Thymus (tissue), 11 donors: Measurements from ENCODE around the gene RAB21. TPM values are rescaled to one million over a fixed set of nuclear protein-coding genes. Genes with fewer than 3 reads are reported as not detected.

ENCODE experiments used
- DNase-seq, 9 donors: peaks; one replicate each; pipeline ENCODE4 v3.0.0-alpha.2; 2013; ENCODE audit warnings: low spot score in 9 of 9, low read depth in 6 of 9, missing footprints in 1 of 9
- H3K27ac ChIP-seq, 2 donors: one replicate each; pipeline ENCODE4 v1.5.1; 2013; ENCODE audit warnings: control low read depth in 1 of 2, low read depth in 1 of 2, low read length in 1 of 2, mild to moderate bottlenecking in 1 of 2, moderate library complexity in 1 of 2
- H3K27me3 ChIP-seq, 2 donors: one replicate each; pipeline ENCODE4 v1.5.1; 2013; ENCODE audit warnings: low read length in 1 of 2; ENCODE audit not compliant: control insufficient read depth in 2 of 2, insufficient read depth in 1 of 2
- H3K36me3 ChIP-seq, 2 donors: one replicate each; pipeline ENCODE4 v1.5.1; 2013; ENCODE audit warnings: low read length in 1 of 2, mild to moderate bottlenecking in 1 of 2, moderate library complexity in 1 of 2; ENCODE audit not compliant: control insufficient read depth in 2 of 2, insufficient read depth in 2 of 2
- H3K4me1 ChIP-seq, 2 donors: one replicate each; pipeline ENCODE4 v1.5.1; 2013; ENCODE audit warnings: low read length in 2 of 2; ENCODE audit not compliant: control insufficient read depth in 2 of 2, insufficient read depth in 2 of 2
- H3K4me3 ChIP-seq, 2 donors: one replicate each; pipeline ENCODE4 v1.5.1; 2013; ENCODE audit warnings: low read length in 2 of 2, control low read depth in 1 of 2, mild to moderate bottlenecking in 1 of 2
- H3K9me3 ChIP-seq, 2 donors: one replicate each; pipeline ENCODE4 v1.5.1; 2013; ENCODE audit warnings: low read length in 1 of 2, mild to moderate bottlenecking in 1 of 2; ENCODE audit not compliant: control insufficient read depth in 2 of 2, insufficient read depth in 1 of 2
- WGBS: extraction: QIAGEN DNeasy Blood & Tissue Kit; methylation state at CpG from one replicate; pipeline ENCODE4 v1.1.7; 2013; 5-methylcytosine and 5-hydroxymethylcytosine counted together
- polyA plus RNA-seq: library from polyadenylated mRNA; stranded (reverse); fragments of 200-250 nt; gene quantifications from one replicate; pipeline ENCODE4 v1.2.3, GENCODE V29; 2013
- total RNA-seq: library from RNA; stranded (reverse); fragments of 120-200 nt; gene quantifications from one replicate; pipeline ENCODE4 v1.2.4, GENCODE V29; 2013
- donor health status: healthy.

The RAB21 gene
- total and polyA plus RNA-seq, 2 donors: 21.9 to 36.8 TPM

GRCh38 chr12:71725011-71725410 lies 29.7 kb upstream of the RAB21 start:
- H3K36me3 ChIP-seq: no peaks in the 10 kb centered on the region
- H3K27me3 ChIP-seq: no peaks in the 10 kb centered on the region
- H3K4me3 ChIP-seq: no peak overlapping the region
- no peak overlapping the region for H3K27ac ChIP-seq
- H3K4me1 ChIP-seq: no peaks in the 10 kb centered on the region
- 93% methylated on average over 3 of the region's 3 CpGs for WGBS
- H3K9me3 ChIP-seq: no peaks in the 10 kb centered on the region
- DNase-seq: no peak

GRCh38 chr12:71726548-71726947 lies 28.1 kb upstream of the RAB21 start:
- H3K27ac ChIP-seq: no peak overlapping the region
- no peaks in the 10 kb centered on the region for H3K27me3 ChIP-seq
- no peak for DNase-seq
- 97% methylated on average over 2 of the region's 2 CpGs for WGBS
- no peaks in the 10 kb centered on the region for H3K36me3 ChIP-seq
- H3K4me1 ChIP-seq: no peaks in the 10 kb centered on the region
- H3K9me3 ChIP-seq: no peaks in the 10 kb centered on the region
- no peak overlapping the region for H3K4me3 ChIP-seq

DNA sequence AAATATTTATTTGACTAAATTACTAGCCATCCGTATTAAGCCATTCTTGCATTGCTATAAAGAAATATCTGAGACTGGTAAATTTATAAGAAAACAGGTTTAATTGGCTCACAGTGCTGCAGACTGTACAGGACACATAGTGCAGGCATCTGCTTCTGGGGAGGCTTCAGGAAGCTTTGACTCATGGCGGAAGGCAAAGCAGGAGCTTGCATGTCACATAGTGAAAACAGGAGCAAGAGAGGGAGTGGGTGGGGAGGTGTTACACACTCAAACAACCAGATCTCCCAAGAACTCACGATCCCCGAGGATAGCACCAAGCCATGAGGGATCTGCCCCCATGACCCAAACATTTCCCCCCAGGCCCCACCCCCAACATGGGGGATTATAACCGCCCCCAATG lies 26.7 kb upstream of the RAB21 start:
- DNase-seq: no peak
- Histone ChIP-seq H3K4me3 (no peak overlapping the region), H3K27ac (no peak overlapping the region), H3K36me3 (no peaks in the 10 kb centered on the region), H3K27me3 (no peaks in the 10 kb centered on the region), H3K9me3 (no peaks in the 10 kb centered on the region), H3K4me1 (no peaks in the 10 kb centered on the region)
- 93% methylated on average over 5 of the region's 5 CpGs for WGBS

DNA sequence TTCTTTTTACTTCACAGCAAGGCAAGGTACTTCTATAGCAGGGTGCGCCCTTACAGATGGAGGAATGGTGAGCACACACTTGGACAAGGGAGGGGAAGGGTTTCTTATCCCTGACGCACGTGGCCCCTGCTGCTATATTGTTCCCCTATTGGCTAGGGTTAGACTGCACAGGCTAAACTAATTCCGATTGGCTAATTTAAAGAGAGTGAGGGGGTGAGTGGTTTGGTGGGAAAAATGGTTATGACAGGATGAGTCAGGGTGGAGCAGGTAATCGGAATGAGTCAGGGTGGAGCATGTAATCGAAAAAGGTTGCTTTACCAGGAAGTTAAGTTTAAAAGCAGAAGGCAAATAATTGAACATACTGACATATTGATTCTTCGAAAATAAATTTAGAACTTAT lies 23.7 kb upstream of the RAB21 start:
- Histone ChIP-seq H3K4me3 (no peak overlapping the region), H3K4me1 (no peaks in the 10 kb centered on the region), H3K27ac (no peak overlapping the region), H3K36me3 (no peaks in the 10 kb centered on the region), H3K9me3 (no peaks in the 10 kb centered on the region), H3K27me3 (no peaks in the 10 kb centered on the region)
- no peak for DNase-seq
- 91% methylated on average over 7 of the region's 7 CpGs for WGBS

- 91% methylated on average over 21 of the region's 21 CpGs for WGBS
- no peak for DNase-seq
- no peaks in the 10 kb centered on the region for H3K4me1 ChIP-seq
- no peak overlapping the region for H3K4me3 ChIP-seq
- no peak overlapping the region for H3K27ac ChIP-seq
- H3K36me3 ChIP-seq: no peaks in the 10 kb centered on the region
- H3K27me3 ChIP-seq: no peaks in the 10 kb centered on the region
- H3K9me3 ChIP-seq: no peaks in the 10 kb centered on the region
Observed at GRCh38 chr12:71731439-71732356, 23.0 kb upstream of the RAB21 start.

GRCh38 chr12:71732357-71732712 lies 22.3 kb upstream of the RAB21 start:
- Histone ChIP-seq H3K4me1 (no peaks in the 10 kb centered on the region), H3K27ac (no peak overlapping the region), H3K36me3 (no peaks in the 10 kb centered on the region), H3K27me3 (no peaks in the 10 kb centered on the region), H3K4me3 (no peak overlapping the region), H3K9me3 (no peaks in the 10 kb centered on the region)
- WGBS: 93% methylated on average over 3 of the region's 3 CpGs
- no peak for DNase-seq

GRCh38 chr12:71737197-71737596 lies 17.5 kb upstream of the RAB21 start:
- Histone ChIP-seq H3K9me3 (no peaks in the 10 kb centered on the region), H3K4me3 (no peak overlapping the region), H3K4me1 (no peaks in the 10 kb centered on the region), H3K27me3 (no peaks in the 10 kb centered on the region), H3K36me3 (no peaks in the 10 kb centered on the region), H3K27ac (no peak overlapping the region)
- 98% methylated on average over 1 of the region's 1 CpG for WGBS
- DNase-seq: no peak

GRCh38 chr12:71742998-71743397 lies 11.7 kb upstream of the RAB21 start:
- Histone ChIP-seq H3K9me3 (no peaks in the 10 kb centered on the region), H3K36me3 (no peaks in the 10 kb centered on the region), H3K4me3 (no peak overlapping the region), H3K27ac (no peak overlapping the region), H3K4me1 (no peaks in the 10 kb centered on the region), H3K27me3 (no peaks in the 10 kb centered on the region)
- WGBS: 95% methylated on average over 1 of the region's 1 CpG
- no peak for DNase-seq

GRCh38 chr12:71744522-71745300 lies 10.0 kb upstream of the RAB21 start:
- Histone ChIP-seq H3K4me3 (no peak overlapping the region), H3K36me3 (no peaks in the 10 kb centered on the region), H3K9me3 (no peaks in the 10 kb centered on the region), H3K27ac (no peak overlapping the region), H3K27me3 (peaks cover 0 to 4% of the 10 kb centered on the region in 2 donors), H3K4me1 (no peaks in the 10 kb centered on the region)
- 96% methylated on average over 5 of the region's 5 CpGs for WGBS
- DNase-seq: no peak
